IPS-20b (cell line): Measurements from ENCODE around the gene SPATA7.

Source experiments
- H3K27ac ChIP-seq: one replicate; pipeline ENCODE4 v1.5.1; 2013; ENCODE audit warnings: low read length
- H3K27me3 ChIP-seq: 2 replicates; pipeline ENCODE4 v1.6.1; 2013; ENCODE audit warnings: mild to moderate bottlenecking, low read length, inconsistent platforms; ENCODE audit not compliant: insufficient read depth
- H3K36me3 ChIP-seq: 2 replicates; pipeline ENCODE4 v1.6.1; 2013; ENCODE audit warnings: low read depth, mild to moderate bottlenecking, inconsistent platforms, low read length, moderate library complexity; ENCODE audit not compliant: insufficient read depth
- H3K4me1 ChIP-seq: 2 replicates; pipeline ENCODE4 v1.6.1; 2013; ENCODE audit warnings: mild to moderate bottlenecking, control low read depth, inconsistent platforms, low read length, moderate library complexity; ENCODE audit not compliant: insufficient read depth
- H3K4me3 ChIP-seq: 2 replicates; pipeline ENCODE4 v1.5.1; 2013; ENCODE audit warnings: mild to moderate bottlenecking, low read length, inconsistent platforms
- H3K9ac ChIP-seq: 2 replicates; pipeline ENCODE4 v1.6.1; 2013; ENCODE audit warnings: low read depth, mild to moderate bottlenecking, inconsistent platforms, low read length, moderate library complexity
- H3K9me3 ChIP-seq: 2 replicates; pipeline ENCODE4 v1.6.1; 2013; ENCODE audit warnings: mild to moderate bottlenecking, low read depth, low read length, inconsistent platforms; ENCODE audit not compliant: insufficient read depth

SPATA7 gene

GRCh38 chr14:88420187-88420586 is 34.7 kb downstream of the SPATA7 start:
- no peak overlapping the region for H3K9ac ChIP-seq
- no peak overlapping the region for H3K4me3 ChIP-seq
- H3K9me3 ChIP-seq = peaks cover 10% of the 10 kb centered on the region
- H3K4me1 ChIP-seq = no peaks in the 10 kb centered on the region
- H3K27me3 ChIP-seq = no peaks in the 10 kb centered on the region
- no peak overlapping the region for H3K27ac ChIP-seq
- H3K36me3 ChIP-seq = no peaks in the 10 kb centered on the region

GRCh38 chr14:88421286-88421685 is 35.8 kb downstream of the SPATA7 start:
- no peaks in the 10 kb centered on the region; the same call in 1 of the 2 replicates for H3K4me1 ChIP-seq
- no peaks in the 10 kb centered on the region for H3K27me3 ChIP-seq
- peaks cover 10% of the 10 kb centered on the region for H3K9me3 ChIP-seq
- H3K9ac ChIP-seq = no peak overlapping the region
- H3K36me3 ChIP-seq = no peaks in the 10 kb centered on the region
- H3K4me3 ChIP-seq = no peak overlapping the region
- H3K27ac ChIP-seq = no peak overlapping the region

- H3K36me3 ChIP-seq = no peaks in the 10 kb centered on the region
- H3K27me3 ChIP-seq = no peaks in the 10 kb centered on the region
- H3K9ac ChIP-seq = no peak overlapping the region
- H3K4me1 ChIP-seq = no peaks in the 10 kb centered on the region; the same call in 1 of the 2 replicates
- peaks cover 10% of the 10 kb centered on the region; the same call in 1 of the 2 replicates for H3K9me3 ChIP-seq
- H3K27ac ChIP-seq = no peak overlapping the region
- no peak overlapping the region for H3K4me3 ChIP-seq
Observed at GRCh38 chr14:88422047-88422446, 36.6 kb downstream of the SPATA7 start.

- H3K4me1 ChIP-seq = no peaks in the 10 kb centered on the region; the same call in 1 of the 2 replicates
- no peaks in the 10 kb centered on the region for H3K27me3 ChIP-seq
- no peak overlapping the region for H3K4me3 ChIP-seq
- no peaks in the 10 kb centered on the region for H3K36me3 ChIP-seq
- H3K9ac ChIP-seq = no peak overlapping the region
- no peak overlapping the region for H3K27ac ChIP-seq
- peaks cover 3% of the 10 kb centered on the region; the same call in 1 of the 2 replicates for H3K9me3 ChIP-seq
Observed at GRCh38 chr14:88422919-88423650, 37.6 kb downstream of the SPATA7 start.

- Histone ChIP-seq H3K27ac (no peak overlapping the region), H3K4me1 (no peaks in the 10 kb centered on the region; the same call in 1 of the 2 replicates), H3K36me3 (no peaks in the 10 kb centered on the region), H3K9ac (no peak overlapping the region), H3K4me3 (no peak overlapping the region), H3K9me3 (no peaks in the 10 kb centered on the region), H3K27me3 (no peaks in the 10 kb centered on the region)
Observed at GRCh38 chr14:88424573-88424972, 39.1 kb downstream of the SPATA7 start.

- no peak overlapping the region for H3K27ac ChIP-seq
- no peak overlapping the region for H3K4me3 ChIP-seq
- H3K9me3 ChIP-seq = no peaks in the 10 kb centered on the region
- no peaks in the 10 kb centered on the region; the same call in 1 of the 2 replicates for H3K4me1 ChIP-seq
- no peaks in the 10 kb centered on the region for H3K36me3 ChIP-seq
- no peaks in the 10 kb centered on the region for H3K27me3 ChIP-seq
- H3K9ac ChIP-seq = no peak overlapping the region
Observed at GRCh38 chr14:88426271-88426670, 40.8 kb downstream of the SPATA7 start.

- no peaks in the 10 kb centered on the region for H3K27me3 ChIP-seq
- H3K27ac ChIP-seq = no peak overlapping the region
- H3K4me3 ChIP-seq = no peak overlapping the region
- H3K36me3 ChIP-seq = no peaks in the 10 kb centered on the region
- no peaks in the 10 kb centered on the region; the same call in 1 of the 2 replicates for H3K4me1 ChIP-seq
- H3K9me3 ChIP-seq = no peaks in the 10 kb centered on the region
- H3K9ac ChIP-seq = no peak overlapping the region
Observed at GRCh38 chr14:88430976-88431375, 45.5 kb downstream of the SPATA7 start.

GRCh38 chr14:88437658-88438057 is 52.2 kb downstream of the SPATA7 start:
- H3K9me3 ChIP-seq = no peaks in the 10 kb centered on the region
- H3K4me3 ChIP-seq = no peak overlapping the region
- no peaks in the 10 kb centered on the region for H3K36me3 ChIP-seq
- no peaks in the 10 kb centered on the region for H3K27me3 ChIP-seq
- H3K4me1 ChIP-seq = no peaks in the 10 kb centered on the region
- H3K27ac ChIP-seq = no peak overlapping the region
- H3K9ac ChIP-seq = no peak overlapping the region

- Histone ChIP-seq H3K4me1 (no peaks in the 10 kb centered on the region), H3K9me3 (no peaks in the 10 kb centered on the region), H3K9ac (no peak overlapping the region), H3K27me3 (no peaks in the 10 kb centered on the region), H3K36me3 (no peaks in the 10 kb centered on the region), H3K4me3 (no peak overlapping the region), H3K27ac (no peak overlapping the region)
Observed at GRCh38 chr14:88439088-88439487, 53.6 kb downstream of the SPATA7 start.

- Histone ChIP-seq H3K9ac (no peak overlapping the region), H3K27ac (no peak overlapping the region), H3K9me3 (no peaks in the 10 kb centered on the region), H3K27me3 (no peaks in the 10 kb centered on the region), H3K36me3 (no peaks in the 10 kb centered on the region), H3K4me3 (no peak overlapping the region), H3K4me1 (no peaks in the 10 kb centered on the region)
Observed at GRCh38 chr14:88452231-88452630, 66.8 kb downstream of the SPATA7 start.

- H3K9me3 ChIP-seq = no peaks in the 10 kb centered on the region
- no peak overlapping the region for H3K9ac ChIP-seq
- no peak overlapping the region for H3K27ac ChIP-seq
- H3K4me1 ChIP-seq = no peaks in the 10 kb centered on the region
- H3K4me3 ChIP-seq = no peak overlapping the region
- no peaks in the 10 kb centered on the region for H3K27me3 ChIP-seq
- H3K36me3 ChIP-seq = no peaks in the 10 kb centered on the region
Observed at GRCh38 chr14:88454886-88455285, 69.4 kb downstream of the SPATA7 start.

GRCh38 chr14:88463318-88463717 is 77.9 kb downstream of the SPATA7 start:
- Histone ChIP-seq H3K27me3 (no peaks in the 10 kb centered on the region), H3K27ac (no peak overlapping the region), H3K36me3 (peaks cover 34% of the 10 kb centered on the region), H3K9ac (no peak overlapping the region), H3K4me1 (no peaks in the 10 kb centered on the region), H3K9me3 (peaks cover 20% of the 10 kb centered on the region; the same call in 1 of the 2 replicates), H3K4me3 (no peak overlapping the region)
